ENCODE data around the gene KIF19. TPM values are rescaled to one million over a fixed set of nuclear protein-coding genes. Genes with fewer than 3 reads are reported as not detected.

KIF19 gene
- total and polyA plus RNA-seq, 2 of the 8 experiments (the other 6 are each of a cell fraction or from before 2014, with no cell fraction given): 0.52 to 0.77 TPM

DNA sequence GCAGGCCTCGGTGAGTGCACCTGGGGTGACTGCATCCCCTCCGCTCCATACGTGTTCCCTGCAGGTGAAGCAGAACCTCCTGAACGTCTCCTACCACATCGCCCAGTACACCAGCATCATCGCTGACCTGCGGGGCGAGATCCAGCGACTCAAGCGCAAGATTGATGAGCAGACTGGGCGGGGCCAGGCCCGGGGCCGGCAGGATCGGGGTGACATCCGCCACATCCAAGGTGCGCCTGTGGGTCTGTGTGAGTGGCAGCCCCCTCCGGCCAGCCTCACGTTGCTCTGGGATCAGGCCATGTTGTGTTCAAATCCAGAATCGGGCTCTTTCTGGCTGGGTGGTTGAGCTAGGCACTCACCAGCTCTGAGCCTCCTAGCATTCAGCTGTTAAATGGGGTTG, 23.1 kb downstream of the KIF19 start:
- H4K8ac ChIP-seq (ENCODE audit: extremely low read depth, insufficient read depth, low read length): no peak overlapping the region
- no peak overlapping the region for H3K4me2 ChIP-seq (ENCODE audit: insufficient read depth in 1 of 2, low read depth in 2 of 2, low read length in 2 of 2)
- FAIRE-seq (no peak), DNase-seq (ENCODE audit: low read depth in 1 of 2, low spot score in 2 of 2) (no peak)
- no peak overlapping the region for H3K23ac ChIP-seq (ENCODE audit: insufficient read length)
- no peak overlapping the region for H2BK12ac ChIP-seq (ENCODE audit: low read depth, low read length)
- H3K79me2 ChIP-seq (ENCODE audit: control insufficient read depth in 1 of 2, insufficient read depth in 2 of 2, low read length in 2 of 2): no peaks in the 10 kb centered on the region
- no peaks in the 10 kb centered on the region for H3K9me3 ChIP-seq (ENCODE audit: insufficient read depth in 2 of 2, low read depth in 1 of 2, low read length in 1 of 2)
- no peak overlapping the region for H2BK5ac ChIP-seq (ENCODE audit: low read depth, low read length)
- TF ChIP-seq BCL11A (IDR thresholded peaks at IDR 0.05; ENCODE audit: low read depth in 2 of 2, low read length in 2 of 2) (no peak), SP4 (IDR thresholded peaks at IDR 0.05; ENCODE audit: low read length) (no peak), NRF1 (IDR thresholded peaks at IDR 0.05; ENCODE audit: low read depth, low read length) (no peak), ATF2 (IDR thresholded peaks at IDR 0.05; ENCODE audit: low read length) (no peak), CEBPB (IDR thresholded peaks at IDR 0.05; ENCODE audit: low read depth, low read length) (no peak), FOSL1 (IDR thresholded peaks at IDR 0.05; ENCODE audit: insufficient read depth, low read depth, low read length) (no peak), KDM4A (IDR thresholded peaks at IDR 0.05; ENCODE audit: low read depth, low read length, severe bottlenecking) (no peak)
- H3K4me3 ChIP-seq (ENCODE audit: extremely low read depth in 1 of 4, insufficient read depth in 2 of 4, low read depth in 3 of 4, low read length in 4 of 4): no peak overlapping the region
- H4K91ac ChIP-seq (replicated peaks; ENCODE audit: insufficient read length, low read length): no peak overlapping the region
- H2BK15ac ChIP-seq (ENCODE audit: low read length): no peak overlapping the region
- no peak overlapping the region for H2BK20ac ChIP-seq (ENCODE audit: low read length)
- no peaks in the 10 kb centered on the region for H3K79me1 ChIP-seq (ENCODE audit: low read depth, low read length)
- ChIA-PET CTCF (ENCODE audit: partially characterized antibody) (interaction anchor here (0.6 to 11.2 kb wide), 10 partner anchors 14 to 243 kb away, joined by 3 to 114 read pairs (median 8); partner anchors contain the start of genes BTBD17, CD300A and GPR142), POLR2A (ENCODE audit: partially characterized antibody) (no interaction called here)
- no peak overlapping the region for H3K27ac ChIP-seq (ENCODE audit: low read depth, low read length)
- H3K9ac ChIP-seq (replicated peaks in 1 of 4; ENCODE audit: extremely low read depth in 1 of 4, low read depth in 3 of 4, low read length in 3 of 4): no peak overlapping the region
- 86% methylated on average over 16 of the region's 19 CpGs; no CpG with 5 or more reads in 1 of the 2 experiments for WGBS, 2 experiments (ENCODE audit: extremely low coverage in 1 of 2, insufficient coverage in 1 of 2, insufficient read length in 1 of 2, insufficient replicate concordance in 2 of 2, low coverage in 1 of 2, low lambda C conversion rate in 2 of 2, missing lambda C conversion rate in 1 of 2)
- H3K23me2 ChIP-seq (ENCODE audit: low read depth, low read length): peaks cover 2% of the 10 kb centered on the region; the same call in 1 of the 2 replicates
- H3K56ac ChIP-seq (replicated peaks; ENCODE audit: insufficient read length, low read depth, low read length): no peak overlapping the region
- H3K4ac ChIP-seq (replicated peaks; ENCODE audit: insufficient read length, low read depth, low read length): no peak overlapping the region
- H2AFZ ChIP-seq (ENCODE audit: low read length): no peak overlapping the region
- no peaks in the 10 kb centered on the region for H3K36me3 ChIP-seq (ENCODE audit: control insufficient read depth in 2 of 4, insufficient read depth in 4 of 4, low read length in 3 of 4)
- peaks cover 16 to 38% (median 31%) of the 10 kb centered on the region in 4 experiments for H3K27me3 ChIP-seq (replicated peaks in 1 of 4; ENCODE audit: control insufficient read depth in 3 of 4, extremely low read depth in 1 of 4, insufficient read depth in 3 of 4, low read length in 3 of 4)
- no peak overlapping the region for H3K18ac ChIP-seq (ENCODE audit: extremely low read depth, low read length)
- no peak overlapping the region for H3K14ac ChIP-seq (ENCODE audit: insufficient read length)
- no peak overlapping the region for H2BK120ac ChIP-seq (replicated peaks; ENCODE audit: low read depth, low read length)
- H4K20me1 ChIP-seq (replicated peaks in 1 of 2; ENCODE audit: control insufficient read depth in 1 of 2, insufficient read depth in 2 of 2, low read length in 2 of 2): peaks cover 0 to 3% of the 10 kb centered on the region in 2 experiments
- no peak overlapping the region for H2AK5ac ChIP-seq (ENCODE audit: low read depth, low read length)
- H4K5ac ChIP-seq (ENCODE audit: insufficient read length, low read depth, low read length): no peak overlapping the region
- H3K4me1 ChIP-seq (replicated peaks in 1 of 4; ENCODE audit: control insufficient read depth in 3 of 4, insufficient read depth in 4 of 4, low read length in 3 of 4): peaks cover 0 to 11% (median 7%) of the 10 kb centered on the region in 4 experiments; a peak in 6 of 7 replicates

Data from H1 (cell line).